Measurements from ENCODE around the gene KRTAP10-8. TPM values are rescaled to one million over a fixed set of nuclear protein-coding genes. Genes with fewer than 3 reads are reported as not detected.

Gene KRTAP10-8
- total RNA-seq, 4 donors from 2014 or later: not detected

GRCh38 chr21:44650973-44651675 is 39.2 kb downstream of the KRTAP10-8 start:
- Histone ChIP-seq H3K27ac (no peak overlapping the region), H3K9me3 (no peaks in the 10 kb centered on the region), H3K4me3 (replicated peaks in 1 of 3) (no peak overlapping the region), H3K36me3 (no peaks in the 10 kb centered on the region), H3K27me3 (no peaks in the 10 kb centered on the region), H3K4me1 (no peaks in the 10 kb centered on the region)
- WGBS, 2 donors: 96 to 98% methylated on average over 7 to 12 of the region's 12 CpGs
- DNase-seq: no peak
- intact Hi-C loops (cut with DNase I): no loop called here
- TF ChIP-seq POLR2A (IDR thresholded peaks at IDR 0.05) (no peak), CTCF (IDR thresholded peaks at IDR 0.05) (no peak)

- intact Hi-C loops (cut with DNase I): no loop called here
- no peak for TF ChIP-seq CTCF (IDR thresholded peaks at IDR 0.05)
- no peak for TF ChIP-seq POLR2A (IDR thresholded peaks at IDR 0.05)
- Histone ChIP-seq H3K4me3 (replicated peaks in 1 of 3) (no peak overlapping the region), H3K36me3 (no peaks in the 10 kb centered on the region), H3K9me3 (no peaks in the 10 kb centered on the region), H3K4me1 (no peaks in the 10 kb centered on the region), H3K27me3 (no peaks in the 10 kb centered on the region), H3K27ac (no peak overlapping the region)
- DNase-seq: no peak
- WGBS, 2 donors: 78 to 80% methylated on average over 14 of the region's 14 CpGs
Measured at GRCh38 chr21:44653123-44653522, 41.2 kb downstream of the KRTAP10-8 start.

- TF ChIP-seq CTCF (IDR thresholded peaks at IDR 0.05) (no peak), POLR2A (IDR thresholded peaks at IDR 0.05) (no peak)
- H3K36me3 ChIP-seq: no peaks in the 10 kb centered on the region
- no peak overlapping the region for H3K4me3 ChIP-seq (replicated peaks in 1 of 3)
- no peaks in the 10 kb centered on the region for H3K27me3 ChIP-seq
- peak; percentile 7 to 8 for DNase-seq
- 89 to 91% methylated on average over 13 to 15 of the region's 17 CpGs for WGBS, 2 donors
- intact Hi-C loops (cut with DNase I): no loop called here
- no peak overlapping the region for H3K27ac ChIP-seq
- H3K9me3 ChIP-seq: no peaks in the 10 kb centered on the region
- H3K4me1 ChIP-seq: no peaks in the 10 kb centered on the region
Measured at GRCh38 chr21:44653656-44654575, 42.0 kb downstream of the KRTAP10-8 start.

GRCh38 chr21:44654576-44655175 is 42.8 kb downstream of the KRTAP10-8 start, which contains the start of gene KRTAP12-4:
KRTAP12-4 (minus strand) TSS chr21:44654659; CDS start chr21:44654614, 45 bp downstream.
- WGBS, 2 donors: 63 to 82% methylated on average over 7 to 9 of the region's 9 CpGs
- TF ChIP-seq POLR2A (IDR thresholded peaks at IDR 0.05) (no peak), CTCF (IDR thresholded peaks at IDR 0.05) (no peak)
- Histone ChIP-seq H3K27me3 (no peaks in the 10 kb centered on the region), H3K9me3 (no peaks in the 10 kb centered on the region), H3K4me1 (no peaks in the 10 kb centered on the region), H3K36me3 (no peaks in the 10 kb centered on the region), H3K4me3 (replicated peaks in 1 of 3) (no peak within 1 kb of the TSS), H3K27ac (no peak within 1 kb of the TSS)
- DNase-seq: no peak
- intact Hi-C loops (cut with DNase I): no loop called here
